IMR-90 (cell line): ENCODE data around the gene AP5B1. TPM values are rescaled to one million over a fixed set of nuclear protein-coding genes. Genes with fewer than 3 reads are reported as not detected.

Experiments
- ATAC-seq: fragments of 200-7000 bp; cut with Tn5 transposase; 2 replicates; pipeline ENCODE4 v1.9.1; 2020; ENCODE audit warnings: low read depth, mild to moderate bottlenecking, moderate library complexity
- BruUV-seq: library from RNA; stranded (reverse); fragments of 400-500 nt; replicated peaks from 2 replicates; lab custom pipeline; 2021; lab: Mats Ljungman, UMichigan
- CTCF ChIA-PET: fragments of 300-600 bp; formaldehyde crosslinking; extraction: SDS; loops from one replicate; lab custom pipeline; 2021; ENCODE audit warnings: antibody characterized with exemption; lab: Yijun Ruan, JAX
- POLR2A ChIA-PET: fragments of 300-600 bp; sonication (Branson Sonifier 250); formaldehyde crosslinking; loops from one replicate; lab custom pipeline; 2022; ENCODE audit warnings: antibody characterized with exemption; ENCODE audit not compliant: unreplicated experiment; lab: Charles Lee
- DNase-seq: peaks from one replicate; pipeline ENCODE4 v3.0.0; 2013
- H2AFZ ChIP-seq: replicated peaks from 2 replicates; pipeline ENCODE3; 2013; ENCODE audit warnings: low read length, mild to moderate bottlenecking; ENCODE audit not compliant: poor library complexity
- H2AK5ac ChIP-seq: 2 replicates; pipeline ENCODE4 v1.6.1; 2013; ENCODE audit warnings: low read depth, low read length, inconsistent platforms
- H2AK9ac ChIP-seq: replicated peaks from 2 replicates; pipeline ENCODE3; 2013; ENCODE audit warnings: mild to moderate bottlenecking, low read depth, low read length, moderate library complexity; ENCODE audit not compliant: poor library complexity
- H2BK120ac ChIP-seq: 2 replicates; pipeline ENCODE4 v1.6.1; 2013; ENCODE audit warnings: low read depth, low read length, inconsistent platforms
- H2BK15ac ChIP-seq: 3 replicates; pipeline ENCODE4 v1.6.1; 2013; ENCODE audit warnings: low read depth, low read length, inconsistent platforms
- H2BK20ac ChIP-seq: 2 replicates; pipeline ENCODE4 v1.6.1; 2013; ENCODE audit warnings: low read depth, mild to moderate bottlenecking, inconsistent platforms, low read length, moderate library complexity
- H2BK5ac ChIP-seq: 2 replicates; pipeline ENCODE4 v1.6.1; 2013; ENCODE audit warnings: mild to moderate bottlenecking, low read depth, low read length, inconsistent platforms; ENCODE audit not compliant: poor library complexity, severe bottlenecking
- H3K14ac ChIP-seq: replicated peaks from 2 replicates; pipeline ENCODE4 v1.6.1; 2013; ENCODE audit warnings: low read depth, low read length, inconsistent platforms
- H3K18ac ChIP-seq: 2 replicates; pipeline ENCODE4 v1.6.1; 2013; ENCODE audit warnings: low read depth, low read length, control low read depth
- H3K23ac ChIP-seq: 2 replicates; pipeline ENCODE4 v1.6.1; 2013; ENCODE audit warnings: low read depth, low read length, inconsistent platforms
- H3K27ac ChIP-seq: 2 replicates; pipeline ENCODE4 v1.5.1; 2013; ENCODE audit warnings: mild to moderate bottlenecking, control low read depth, low read length; ENCODE audit not compliant: insufficient read depth
- H3K27me3 ChIP-seq: 2 replicates; pipeline ENCODE4 v1.6.1; 2013; ENCODE audit warnings: low read length; ENCODE audit not compliant: control insufficient read depth, insufficient read depth
- H3K36me3 ChIP-seq: 2 replicates; pipeline ENCODE4 v1.6.1; 2013; ENCODE audit warnings: low read length, mixed read lengths; ENCODE audit not compliant: control insufficient read depth, insufficient read depth
- H3K4ac ChIP-seq: 2 replicates; pipeline ENCODE4 v1.6.1; 2013; ENCODE audit warnings: low read depth, low read length, inconsistent platforms
- H3K4me1 ChIP-seq: 2 replicates; pipeline ENCODE4 v1.6.1; 2013; ENCODE audit warnings: low read length, mixed read lengths; ENCODE audit not compliant: control insufficient read depth, insufficient read depth
- H3K4me2 ChIP-seq: 2 replicates; pipeline ENCODE4 v1.6.1; 2013; ENCODE audit warnings: low read depth, mild to moderate bottlenecking, control low read depth, low read length, moderate library complexity
- H3K4me3 ChIP-seq: 2 replicates; pipeline ENCODE4 v1.5.1; 2013; ENCODE audit warnings: low read depth, mild to moderate bottlenecking, control low read depth, low read length, moderate library complexity; ENCODE audit not compliant: insufficient read depth
- H3K56ac ChIP-seq: 2 replicates; pipeline ENCODE4 v1.6.1; 2013; ENCODE audit warnings: low read length, inconsistent platforms; ENCODE audit not compliant: insufficient read depth; ENCODE audit errors: extremely low read depth
- H3K79me1 ChIP-seq, 2 experiments: 2 replicates each; pipeline ENCODE4 v1.6.1; 2013; ENCODE audit warnings: low read length in 2 of 2, inconsistent platforms in 1 of 2, low read depth in 1 of 2
- H3K9ac ChIP-seq: 2 replicates; pipeline ENCODE4 v1.6.1; 2013; ENCODE audit warnings: low read depth, low read length, control low read depth
- H3K9me1 ChIP-seq: 2 replicates; pipeline ENCODE4 v1.6.1; 2013; ENCODE audit warnings: low read length, inconsistent platforms; ENCODE audit not compliant: insufficient read depth
- H3K9me3 ChIP-seq: 2 replicates; pipeline ENCODE4 v1.6.1; 2013; ENCODE audit warnings: low read length; ENCODE audit not compliant: control insufficient read depth, insufficient read depth
- H4K20me1 ChIP-seq: 2 replicates; pipeline ENCODE4 v1.6.1; 2013; ENCODE audit warnings: low read length, inconsistent platforms; ENCODE audit not compliant: insufficient read depth
- H4K5ac ChIP-seq: 2 replicates; pipeline ENCODE4 v1.6.1; 2013; ENCODE audit warnings: mild to moderate bottlenecking, low read depth, low read length, control low read depth
- H4K8ac ChIP-seq, 2 experiments: 2 replicates each; pipeline ENCODE4 v1.6.1; 2013; ENCODE audit warnings: low read depth in 2 of 2, low read length in 2 of 2, control low read depth in 1 of 2, inconsistent platforms in 1 of 2
- H4K91ac ChIP-seq: 2 replicates; pipeline ENCODE4 v1.6.1; 2013; ENCODE audit warnings: low read depth, low read length, inconsistent platforms; ENCODE audit not compliant: insufficient read depth
- BHLHE40 ChIP-seq: fragments of 150-350 bp; IDR thresholded peaks from 2 replicates; pipeline ENCODE4 v1.6.1; 2016; ENCODE audit warnings: mild to moderate bottlenecking, low read depth, low read length
- CEBPB ChIP-seq: IDR thresholded peaks from 2 replicates; pipeline ENCODE4 v1.6.1; 2012; ENCODE audit warnings: low read depth, low read length, improper control_type of control experiment
- CHD1 ChIP-seq: IDR thresholded peaks from 2 replicates; pipeline ENCODE4 v1.6.1; 2012; ENCODE audit warnings: low read depth, low read length, improper control_type of control experiment
- ELK1 ChIP-seq: fragments of 150-350 bp; IDR thresholded peaks from 2 replicates; pipeline ENCODE4 v1.6.1; 2016; ENCODE audit warnings: low read depth, mild to moderate bottlenecking, low read length, moderate library complexity, borderline replicate concordance
- FOS ChIP-seq: fragments of 150-350 bp; IDR thresholded peaks from 2 replicates; pipeline ENCODE4 v1.6.1; 2016; ENCODE audit warnings: low read depth, low read length
- MAFK ChIP-seq: IDR thresholded peaks from 2 replicates; pipeline ENCODE4 v1.6.1; 2012; ENCODE audit warnings: low read depth, low read length, improper control_type of control experiment
- MXI1 ChIP-seq: IDR thresholded peaks from 2 replicates; pipeline ENCODE4 v1.6.1; 2012; ENCODE audit warnings: low read depth, mild to moderate bottlenecking, low read length, moderate library complexity, borderline replicate concordance
- NFE2L2 ChIP-seq: fragments of 150-350 bp; IDR thresholded peaks from 2 replicates; pipeline ENCODE4 v1.6.1; 2016; ENCODE audit warnings: low read depth, mild to moderate bottlenecking, low read length
- POLR2A ChIP-seq: IDR thresholded peaks from 2 replicates; pipeline ENCODE4 v1.6.1; 2012; ENCODE audit warnings: mild to moderate bottlenecking, low read depth, low read length
- RAD21 ChIP-seq: IDR thresholded peaks from 2 replicates; pipeline ENCODE4 v1.6.1; 2012; ENCODE audit warnings: low read length, improper control_type of control experiment
- RCOR1 ChIP-seq: IDR thresholded peaks from 2 replicates; pipeline ENCODE4 v1.6.1; 2012; ENCODE audit warnings: mild to moderate bottlenecking, low read length, improper control_type of control experiment; ENCODE audit not compliant: insufficient replicate concordance
- RFX5 ChIP-seq: IDR thresholded peaks from 2 replicates; pipeline ENCODE4 v1.8.0; 2012; ENCODE audit warnings: low read depth, mild to moderate bottlenecking, low read length, moderate library complexity
- USF2 ChIP-seq: fragments of 150-350 bp; IDR thresholded peaks from 2 replicates; pipeline ENCODE4 v1.6.1; 2017; ENCODE audit warnings: mild to moderate bottlenecking, antibody characterized with exemption, low read length, low read depth
- WGBS, 2 experiments: methylation state at CpG; one replicate each; pipeline versions ENCODE4 v1.1.5 to v1.1.7; 2013; ENCODE audit warnings: missing lambda C conversion rate in 2 of 2; ENCODE audit not compliant: insufficient read length in 1 of 2; ENCODE audit errors: extremely low coverage in 2 of 2; 5-methylcytosine and 5-hydroxymethylcytosine counted together
- dilution Hi-C: fragments of 300-500 bp; cut with HindIII; formaldehyde crosslinking; loops from one replicate; pipeline ENCODE4 v1.14.3; 2018; ENCODE audit warnings: low sequenced_read_pairs; ENCODE audit not compliant: unreplicated experiment
- in situ Hi-C: fragments of 300-500 bp; cut with MboI; formaldehyde crosslinking; loops from 3 replicates; pipeline ENCODE4 v1.14.3; 2019; ENCODE audit warnings: low sequenced_read_pairs, inconsistent platforms, mixed read lengths
- intact Hi-C: fragments of 100-400 bp; cut with micrococcal nuclease; formaldehyde crosslinking; loops from 2 replicates; pipeline ENCODE4 v1.10.0; 2022
- polyA plus RNA-seq, 3 experiments: library from polyadenylated mRNA; depleted of rRNA; stranded (reverse); fragments of >200 nt; gene quantifications; 2 replicates each; pipeline ENCODE4 v1.2.3, GENCODE V29; 2012; ENCODE audit warnings: low replicate concordance in 1 of 3
- total RNA-seq: library from RNA; depleted of rRNA; stranded (reverse); fragments of >200 nt; gene quantifications from 2 replicates; pipeline ENCODE4 v1.2.3, GENCODE V29; 2012

The AP5B1 gene
- total and polyA plus RNA-seq, 2 of the 4 experiments (the other 2 are of a cell fraction), result 2.5 to 5.0 TPM

- ChIA-PET CTCF (no interaction called here), POLR2A (interaction anchor here (0.9 kb wide), 1 partner anchor 9 kb away, joined by 10 read pairs; no protein-coding TSS in a partner anchor)
- Histone ChIP-seq H3K4me1 (no peaks in the 10 kb centered on the region), H3K4me3 (no peak overlapping the region), H2AFZ (no peak overlapping the region), H3K23ac (no peak overlapping the region), H3K9ac (no peak overlapping the region), H3K56ac (no peak overlapping the region), H3K9me1 (no peaks in the 10 kb centered on the region), H4K20me1 (no peaks in the 10 kb centered on the region), H3K14ac (no peak overlapping the region), H3K36me3 (no peaks in the 10 kb centered on the region), H2AK5ac (no peak overlapping the region), H3K9me3 (no peaks in the 10 kb centered on the region), H3K79me1 (peaks cover 0 to 5% of the 10 kb centered on the region in 2 experiments; a peak in 2 of 4 replicates), H4K91ac (no peak overlapping the region), H3K27ac (no peak overlapping the region), H2BK120ac (no peak overlapping the region), H2BK5ac (no peak overlapping the region), H4K8ac (no peak overlapping the region), H2BK20ac (no peak overlapping the region), H2BK15ac (no peak overlapping the region), H3K18ac (no peak overlapping the region), H3K4ac (no peak overlapping the region), H4K5ac (no peak overlapping the region), H2AK9ac (no peak overlapping the region), H3K4me2 (no peak overlapping the region), H3K27me3 (no peaks in the 10 kb centered on the region)
- dilution Hi-C loops, result no loop called here
- 57% methylated on average over 5 of the region's 10 CpGs; no CpG with 5 or more reads in 1 of the 2 experiments for WGBS, 2 experiments
- no peak for DNase-seq
- no TSS peak for BruUV-seq
- intact Hi-C loops, result loop anchor here (5.0 to 10.0 kb wide), 2 partner anchors 50 to 73 kb away; no protein-coding TSS in a partner anchor
- in situ Hi-C loops, result no loop called here
- no peak for ATAC-seq
- TF ChIP-seq POLR2A, result no peak
- no peak for TF ChIP-seq MAFK
- no peak for TF ChIP-seq RFX5
- no peak for TF ChIP-seq USF2
- TF ChIP-seq CHD1, result no peak
- no peak for TF ChIP-seq RAD21
- TF ChIP-seq NFE2L2, result no peak
- TF ChIP-seq BHLHE40, result no peak
- no peak for TF ChIP-seq RCOR1
- TF ChIP-seq CEBPB, result no peak
- no peak for TF ChIP-seq MXI1
- TF ChIP-seq FOS, result no peak
- no peak for TF ChIP-seq ELK1
Observed at GRCh38 chr11:65767406-65767805, 13.4 kb downstream of the AP5B1 start.
